Ascending aorta (tissue), 2 donors: ENCODE data around the gene ACR. TPM values are rescaled to one million over a fixed set of nuclear protein-coding genes. Genes with fewer than 3 reads are reported as not detected.
A peak's percentile ranks its signal among the peaks of the same experiment; 100 is the strongest.

Experiments
- DNase-seq, 2 donors: peaks; one replicate each; pipeline ENCODE4 v3.0.0-alpha.2; 2019; ENCODE audit warnings: low spot score in 2 of 2
- H3K27ac ChIP-seq, 2 donors: fragments of 200-600 bp; sonication (generic); one replicate each; pipeline ENCODE4 v1.5.1; 2016 to 2017; ENCODE audit warnings: mild to moderate bottlenecking in 1 of 2
- H3K27me3 ChIP-seq: fragments of 200-600 bp; sonication (generic); one replicate; pipeline ENCODE4 v1.5.1; 2017
- H3K36me3 ChIP-seq, 2 donors: fragments of 200-600 bp; sonication (generic); one replicate each; pipeline ENCODE4 v1.5.1; 2016
- H3K4me1 ChIP-seq, 2 donors: fragments of 200-600 bp; sonication (generic); one replicate each; pipeline ENCODE4 v1.5.1; 2016 to 2017; ENCODE audit warnings: mild to moderate bottlenecking in 1 of 2
- H3K4me3 ChIP-seq, 2 donors: fragments of 200-600 bp; sonication (generic); one replicate each; pipeline ENCODE4 v1.5.1; 2016 to 2017; ENCODE audit warnings: mild to moderate bottlenecking in 1 of 2
- H3K9me3 ChIP-seq, 2 donors: fragments of 200-600 bp; sonication (generic); one replicate each; pipeline ENCODE4 v1.5.1; 2016
- intact Hi-C: fragments of 100-400 bp; cut with DNase I; formaldehyde crosslinking; loops from one replicate; pipeline ENCODE4 v1.15.1; 2023
- total RNA-seq: library from RNA; depleted of rRNA; stranded (reverse); fragments of >200 nt; gene quantifications from one replicate; pipeline ENCODE4 v1.1.0, GENCODE V29; 2016
- TF ChIP-seq, protein P1 (sequence below), 3 experiments: fragments of 200-600 bp in 2 of 3; fragments of 450-650 bp in 1 of 3; sonication (generic) in 2 of 3; IDR thresholded peaks; one replicate each; pipeline ENCODE4 v1.5.1; 2016 to 2019; ENCODE audit warnings: antibody characterized with exemption in 3 of 3, mild to moderate bottlenecking in 1 of 3, moderate library complexity in 1 of 3

ACR gene
- total RNA-seq, 1 donor from 2014 or later, result not detected

DNA sequence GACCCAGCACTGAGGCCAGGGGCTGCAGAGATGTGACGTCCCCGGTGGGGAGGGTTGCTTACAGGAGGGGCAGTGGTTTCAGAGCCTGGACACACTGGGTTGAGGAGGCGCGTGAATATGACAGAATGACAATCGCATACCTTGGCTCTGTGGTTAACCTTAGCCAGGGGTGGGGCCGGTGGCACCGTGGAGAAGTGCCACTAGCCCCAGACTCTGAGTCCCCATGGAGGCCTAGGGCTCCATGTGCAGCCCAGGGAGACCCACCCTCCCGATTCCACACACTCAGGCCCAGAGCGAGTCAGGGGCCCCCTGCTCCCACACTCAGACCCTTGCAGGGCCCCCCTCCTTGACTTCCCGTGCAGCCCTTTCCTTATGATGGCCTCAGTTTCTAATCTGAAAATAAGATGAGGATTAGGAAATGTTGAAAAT is 3.6 kb upstream of the ACR start:
- Histone ChIP-seq H3K27me3 (no peaks in the 10 kb centered on the region), H3K27ac (no peak overlapping the region), H3K36me3 (no peaks in the 10 kb centered on the region), H3K4me1 (no peaks in the 10 kb centered on the region), H3K9me3 (no peaks in the 10 kb centered on the region), H3K4me3 (no peak overlapping the region)
- intact Hi-C loops, result no loop called here
- peak in 1 of 2 donors; percentile 54 for DNase-seq
- TF ChIP-seq, protein P1, sequence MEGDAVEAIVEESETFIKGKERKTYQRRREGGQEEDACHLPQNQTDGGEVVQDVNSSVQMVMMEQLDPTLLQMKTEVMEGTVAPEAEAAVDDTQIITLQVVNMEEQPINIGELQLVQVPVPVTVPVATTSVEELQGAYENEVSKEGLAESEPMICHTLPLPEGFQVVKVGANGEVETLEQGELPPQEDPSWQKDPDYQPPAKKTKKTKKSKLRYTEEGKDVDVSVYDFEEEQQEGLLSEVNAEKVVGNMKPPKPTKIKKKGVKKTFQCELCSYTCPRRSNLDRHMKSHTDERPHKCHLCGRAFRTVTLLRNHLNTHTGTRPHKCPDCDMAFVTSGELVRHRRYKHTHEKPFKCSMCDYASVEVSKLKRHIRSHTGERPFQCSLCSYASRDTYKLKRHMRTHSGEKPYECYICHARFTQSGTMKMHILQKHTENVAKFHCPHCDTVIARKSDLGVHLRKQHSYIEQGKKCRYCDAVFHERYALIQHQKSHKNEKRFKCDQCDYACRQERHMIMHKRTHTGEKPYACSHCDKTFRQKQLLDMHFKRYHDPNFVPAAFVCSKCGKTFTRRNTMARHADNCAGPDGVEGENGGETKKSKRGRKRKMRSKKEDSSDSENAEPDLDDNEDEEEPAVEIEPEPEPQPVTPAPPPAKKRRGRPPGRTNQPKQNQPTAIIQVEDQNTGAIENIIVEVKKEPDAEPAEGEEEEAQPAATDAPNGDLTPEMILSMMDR (IDR thresholded peaks at IDR 0.05), result no peak

DNA sequence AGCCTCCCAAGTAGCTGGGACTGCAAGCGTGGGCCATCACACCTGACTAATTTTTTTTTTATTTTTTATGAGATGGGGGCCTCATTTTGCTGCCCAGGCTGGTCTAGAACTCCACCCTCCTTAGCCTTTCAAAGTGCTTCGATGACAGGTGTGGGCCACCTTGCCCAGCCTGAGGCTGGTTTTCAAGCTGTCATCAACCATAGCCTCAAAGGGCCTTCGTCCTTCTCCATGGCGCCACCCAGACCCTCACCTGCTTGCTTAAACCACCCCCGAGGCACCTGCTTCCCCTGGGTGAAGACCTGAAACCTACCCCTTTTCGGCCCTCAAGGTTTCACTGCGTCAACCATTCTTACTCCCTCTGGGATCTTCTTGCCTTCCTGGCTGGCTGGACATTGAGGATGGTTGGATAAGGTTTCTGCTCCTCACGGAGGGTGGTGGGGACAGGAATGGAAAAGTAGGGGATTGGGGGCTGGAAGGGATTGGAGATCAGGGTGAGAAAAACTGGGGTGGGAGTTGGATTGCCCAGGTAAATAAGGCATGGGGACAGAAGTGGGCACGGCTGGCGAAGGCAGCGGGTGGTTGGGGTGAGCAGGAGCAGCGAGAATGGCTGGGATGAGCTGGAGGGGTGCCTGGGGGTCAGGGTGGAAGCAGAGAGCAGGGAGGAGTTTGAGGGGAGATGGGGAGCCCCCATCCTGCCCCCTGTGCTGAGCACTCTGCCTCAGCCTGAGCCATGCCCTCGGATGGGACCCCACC is 2.8 kb upstream of the ACR start:
- Histone ChIP-seq H3K4me3 (no peak overlapping the region), H3K9me3 (no peaks in the 10 kb centered on the region), H3K4me1 (no peaks in the 10 kb centered on the region), H3K27ac (no peak overlapping the region), H3K27me3 (no peaks in the 10 kb centered on the region), H3K36me3 (no peaks in the 10 kb centered on the region)
- TF ChIP-seq, protein P1 (IDR thresholded peaks at IDR 0.05), result no peak
- intact Hi-C loops, result no loop called here
- peak in 1 of 2 donors; percentile 50 for DNase-seq

DNA sequence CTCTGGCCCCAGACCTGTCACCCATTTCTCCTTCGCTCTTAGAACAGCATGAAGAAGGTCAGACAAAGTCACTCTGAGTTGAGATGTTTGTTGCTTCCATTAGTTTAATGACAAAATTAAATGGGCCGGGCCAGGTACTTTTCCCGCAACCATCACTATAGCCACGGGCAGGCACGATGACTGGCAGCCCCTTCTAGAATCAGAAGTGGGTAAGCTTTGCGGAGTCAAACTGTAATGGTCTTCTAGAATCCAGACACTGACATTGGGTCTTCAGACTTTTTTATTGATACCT is 2.3 kb upstream of the ACR start:
- Histone ChIP-seq H3K27ac (no peak overlapping the region), H3K36me3 (no peaks in the 10 kb centered on the region), H3K27me3 (no peaks in the 10 kb centered on the region), H3K4me3 (no peak overlapping the region), H3K4me1 (no peaks in the 10 kb centered on the region), H3K9me3 (no peaks in the 10 kb centered on the region)
- TF ChIP-seq, protein P1 (IDR thresholded peaks at IDR 0.05), result no peak
- no peak for DNase-seq
- intact Hi-C loops, result no loop called here

DNA sequence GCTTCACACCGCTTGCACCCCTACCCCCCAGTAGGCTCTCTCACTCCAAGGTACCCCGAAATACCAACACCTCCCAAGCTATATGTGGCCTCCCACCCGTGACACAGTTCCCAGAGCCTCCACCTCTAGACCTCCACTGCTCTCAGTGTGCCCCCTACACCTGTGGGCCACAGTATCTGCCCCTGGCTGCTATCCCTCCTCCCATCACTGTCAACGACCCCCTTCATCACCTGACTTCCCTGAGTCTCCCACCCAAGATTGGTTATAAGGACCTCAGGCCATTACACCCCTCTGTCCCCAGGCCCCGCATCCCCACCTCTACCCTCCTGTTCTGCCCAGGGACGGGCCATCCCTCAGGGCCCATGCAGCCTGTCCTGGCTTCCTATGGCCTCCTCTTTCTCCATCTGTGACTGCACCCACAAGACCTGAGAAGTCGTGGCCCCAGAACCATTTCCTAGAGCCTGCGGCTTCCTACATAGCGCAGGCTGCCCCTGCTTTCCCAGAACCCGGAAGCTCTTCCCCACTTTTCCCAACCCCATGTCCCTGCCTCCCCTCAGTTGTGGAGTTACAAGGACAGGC is 734 bp downstream of the ACR start:
- Histone ChIP-seq H3K4me1 (no peaks in the 10 kb centered on the region), H3K27me3 (no peaks in the 10 kb centered on the region), H3K27ac (no peak overlapping the region), H3K36me3 (no peaks in the 10 kb centered on the region), H3K4me3 (no peak overlapping the region), H3K9me3 (no peaks in the 10 kb centered on the region)
- intact Hi-C loops, result no loop called here
- DNase-seq, result no peak
- TF ChIP-seq, protein P1 (IDR thresholded peaks at IDR 0.05), result no peak

DNA sequence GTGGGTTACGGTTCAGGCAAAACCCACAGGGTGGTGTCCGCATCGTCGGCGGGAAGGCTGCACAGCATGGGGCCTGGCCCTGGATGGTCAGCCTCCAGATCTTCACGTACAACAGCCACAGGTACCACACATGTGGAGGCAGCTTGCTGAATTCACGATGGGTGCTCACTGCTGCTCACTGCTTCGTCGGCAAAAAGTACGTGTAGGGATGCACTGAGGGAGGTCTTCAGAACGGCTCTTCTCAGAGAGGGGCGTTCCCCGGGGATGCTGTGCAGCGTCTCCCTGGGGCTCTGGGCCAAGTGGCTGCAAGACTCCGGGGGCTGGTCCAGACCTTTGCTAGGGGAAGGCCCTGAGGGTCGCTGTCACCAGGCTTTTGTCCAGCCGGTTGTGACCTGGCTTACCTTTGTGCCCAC is 1.3 kb downstream of the ACR start:
- intact Hi-C loops, result no loop called here
- Histone ChIP-seq H3K27me3 (no peaks in the 10 kb centered on the region), H3K4me3 (no peak overlapping the region), H3K4me1 (no peaks in the 10 kb centered on the region), H3K27ac (no peak overlapping the region), H3K9me3 (no peaks in the 10 kb centered on the region), H3K36me3 (no peaks in the 10 kb centered on the region)
- no peak for DNase-seq
- TF ChIP-seq, protein P1 (IDR thresholded peaks at IDR 0.05), result no peak
